Measurements from ENCODE around the gene NPTX1. TPM values are rescaled to one million over a fixed set of nuclear protein-coding genes. Genes with fewer than 3 reads are reported as not detected.

The NPTX1 gene
- total RNA-seq, 1 donor from 2014 or later: not detected

DNA sequence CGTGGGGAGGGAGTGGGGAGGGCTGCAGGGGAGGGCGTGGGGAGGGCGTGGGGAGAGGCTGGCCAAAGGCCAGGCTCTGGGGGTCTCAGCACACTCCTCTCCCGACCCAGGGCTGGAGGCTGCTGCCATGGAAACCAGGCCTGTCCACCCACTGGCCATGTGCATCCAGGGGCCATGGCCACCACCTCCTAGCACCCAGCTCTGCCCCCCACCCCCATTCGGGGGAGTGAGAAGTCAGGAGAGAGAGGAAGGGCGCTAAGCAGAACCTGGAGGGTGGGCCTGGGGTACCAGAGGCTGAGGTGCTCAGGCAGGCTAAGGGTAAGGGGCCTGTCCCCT is 31.8 kb downstream of the NPTX1 start:
- TF ChIP-seq, protein P1, sequence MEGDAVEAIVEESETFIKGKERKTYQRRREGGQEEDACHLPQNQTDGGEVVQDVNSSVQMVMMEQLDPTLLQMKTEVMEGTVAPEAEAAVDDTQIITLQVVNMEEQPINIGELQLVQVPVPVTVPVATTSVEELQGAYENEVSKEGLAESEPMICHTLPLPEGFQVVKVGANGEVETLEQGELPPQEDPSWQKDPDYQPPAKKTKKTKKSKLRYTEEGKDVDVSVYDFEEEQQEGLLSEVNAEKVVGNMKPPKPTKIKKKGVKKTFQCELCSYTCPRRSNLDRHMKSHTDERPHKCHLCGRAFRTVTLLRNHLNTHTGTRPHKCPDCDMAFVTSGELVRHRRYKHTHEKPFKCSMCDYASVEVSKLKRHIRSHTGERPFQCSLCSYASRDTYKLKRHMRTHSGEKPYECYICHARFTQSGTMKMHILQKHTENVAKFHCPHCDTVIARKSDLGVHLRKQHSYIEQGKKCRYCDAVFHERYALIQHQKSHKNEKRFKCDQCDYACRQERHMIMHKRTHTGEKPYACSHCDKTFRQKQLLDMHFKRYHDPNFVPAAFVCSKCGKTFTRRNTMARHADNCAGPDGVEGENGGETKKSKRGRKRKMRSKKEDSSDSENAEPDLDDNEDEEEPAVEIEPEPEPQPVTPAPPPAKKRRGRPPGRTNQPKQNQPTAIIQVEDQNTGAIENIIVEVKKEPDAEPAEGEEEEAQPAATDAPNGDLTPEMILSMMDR (conservative IDR thresholded peaks at IDR 0.05; ENCODE audit: low read depth, low read length): no peak
- DNase-seq (ENCODE audit: low read depth): no peak
- H3K4me3 ChIP-seq (ENCODE audit: low read depth, low read length): no peak overlapping the region

DNA sequence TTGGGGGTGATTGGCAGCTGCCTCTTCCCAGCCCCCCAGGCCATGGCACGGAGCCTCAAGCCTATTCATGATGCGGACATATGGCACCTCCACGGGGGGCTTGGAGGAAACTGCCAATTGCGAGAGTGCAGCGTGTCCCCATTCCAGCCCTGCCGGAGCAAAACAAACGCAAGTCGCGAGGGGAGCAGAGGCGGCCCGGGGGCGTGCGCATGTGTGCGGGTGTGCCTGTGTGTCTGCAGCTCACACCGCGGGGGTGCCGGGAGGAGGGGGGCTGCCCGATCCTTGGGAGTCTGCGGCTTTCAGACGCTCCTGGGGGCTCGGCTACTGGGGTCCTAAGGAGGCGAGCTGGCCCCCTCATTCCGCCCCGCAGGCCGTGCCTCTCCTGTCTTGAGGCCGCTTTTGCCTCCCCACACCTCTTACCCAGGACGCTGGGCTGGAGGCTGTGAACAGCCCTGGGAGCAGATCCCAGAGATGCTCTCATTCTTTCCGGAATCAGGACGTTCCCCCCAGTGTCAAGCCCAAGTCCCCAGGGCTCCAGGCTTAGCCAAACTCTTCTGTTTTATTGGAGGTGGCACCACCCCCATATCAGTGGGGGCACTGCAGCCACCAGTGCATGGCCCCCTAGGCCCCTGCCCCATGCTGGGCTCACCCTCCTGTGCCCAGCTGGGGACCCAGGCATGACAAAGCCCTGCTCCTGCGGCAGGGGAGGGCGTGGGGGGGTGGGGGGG is 32.3 kb downstream of the NPTX1 start:
- no peak for DNase-seq (ENCODE audit: low read depth)
- TF ChIP-seq, protein P1 (conservative IDR thresholded peaks at IDR 0.05; ENCODE audit: low read depth, low read length): no peak
- H3K4me3 ChIP-seq (ENCODE audit: low read depth, low read length): no peak overlapping the region

DNA sequence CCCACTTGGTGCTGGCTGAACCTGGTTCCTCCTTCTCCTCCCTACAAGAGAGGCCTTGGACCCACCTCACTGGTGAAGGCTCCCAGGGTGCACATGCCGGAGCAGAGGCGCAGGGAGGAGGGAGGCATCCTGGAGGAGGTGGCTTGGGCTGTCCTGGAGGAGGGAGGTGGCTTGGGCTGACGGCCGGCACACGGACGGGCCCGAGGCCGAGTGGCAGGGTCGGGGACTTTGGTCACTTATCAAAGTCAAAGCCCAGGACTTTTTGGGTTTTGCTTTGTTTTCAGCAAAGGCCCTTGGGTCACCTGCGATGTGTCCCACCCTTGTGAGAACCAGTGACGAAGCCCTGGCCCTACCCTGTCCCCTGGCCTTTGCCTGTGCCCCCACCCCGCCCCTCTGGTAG is 32.9 kb downstream of the NPTX1 start:
- DNase-seq (ENCODE audit: low read depth): no peak
- TF ChIP-seq, protein P1 (conservative IDR thresholded peaks at IDR 0.05; ENCODE audit: low read depth, low read length): no peak
- no peak overlapping the region for H3K4me3 ChIP-seq (ENCODE audit: low read depth, low read length)

DNA sequence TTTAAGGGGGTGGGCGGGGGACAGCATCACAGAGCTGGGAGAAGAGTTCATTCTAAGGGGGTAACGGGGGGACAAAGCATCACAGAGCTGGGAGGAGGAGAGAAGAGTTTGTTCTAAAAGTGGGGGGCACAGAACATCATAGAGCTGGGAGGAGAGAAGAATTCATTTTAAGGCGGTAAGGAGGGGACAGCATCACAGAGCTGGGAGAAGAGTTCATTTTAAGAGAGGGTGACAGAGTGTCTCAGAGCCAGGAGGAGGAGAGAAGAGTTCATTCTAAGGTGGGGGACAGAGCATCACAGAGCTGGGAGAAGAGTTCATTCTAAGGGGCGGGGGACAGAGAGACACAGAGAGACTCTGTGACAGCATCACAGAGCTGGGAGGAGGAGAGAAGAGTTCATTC is 33.6 kb downstream of the NPTX1 start:
- TF ChIP-seq, protein P1 (conservative IDR thresholded peaks at IDR 0.05; ENCODE audit: low read depth, low read length): no peak
- no peak for DNase-seq (ENCODE audit: low read depth)
- no peak overlapping the region for H3K4me3 ChIP-seq (ENCODE audit: low read depth, low read length)

DNA sequence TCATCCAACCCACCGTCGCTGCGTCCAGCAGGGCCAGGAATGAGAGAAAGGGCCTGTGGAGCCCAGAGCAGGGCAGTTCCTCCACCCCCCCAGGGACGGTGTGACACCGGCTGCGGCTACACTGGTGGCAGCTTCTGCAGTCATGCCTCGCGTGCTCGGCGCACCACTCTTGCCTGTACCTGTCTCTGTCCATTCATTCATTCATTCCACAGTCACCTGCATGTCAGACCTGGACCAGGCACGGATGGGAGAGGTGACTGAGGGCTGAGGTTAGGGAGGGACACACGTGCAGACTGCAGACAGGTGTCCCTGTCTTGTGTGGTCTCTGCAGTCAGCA is 34.1 kb downstream of the NPTX1 start:
- no peak overlapping the region for H3K4me3 ChIP-seq (ENCODE audit: low read depth, low read length)
- DNase-seq (ENCODE audit: low read depth): no peak
- TF ChIP-seq, protein P1 (conservative IDR thresholded peaks at IDR 0.05; ENCODE audit: low read depth, low read length): no peak

DNA sequence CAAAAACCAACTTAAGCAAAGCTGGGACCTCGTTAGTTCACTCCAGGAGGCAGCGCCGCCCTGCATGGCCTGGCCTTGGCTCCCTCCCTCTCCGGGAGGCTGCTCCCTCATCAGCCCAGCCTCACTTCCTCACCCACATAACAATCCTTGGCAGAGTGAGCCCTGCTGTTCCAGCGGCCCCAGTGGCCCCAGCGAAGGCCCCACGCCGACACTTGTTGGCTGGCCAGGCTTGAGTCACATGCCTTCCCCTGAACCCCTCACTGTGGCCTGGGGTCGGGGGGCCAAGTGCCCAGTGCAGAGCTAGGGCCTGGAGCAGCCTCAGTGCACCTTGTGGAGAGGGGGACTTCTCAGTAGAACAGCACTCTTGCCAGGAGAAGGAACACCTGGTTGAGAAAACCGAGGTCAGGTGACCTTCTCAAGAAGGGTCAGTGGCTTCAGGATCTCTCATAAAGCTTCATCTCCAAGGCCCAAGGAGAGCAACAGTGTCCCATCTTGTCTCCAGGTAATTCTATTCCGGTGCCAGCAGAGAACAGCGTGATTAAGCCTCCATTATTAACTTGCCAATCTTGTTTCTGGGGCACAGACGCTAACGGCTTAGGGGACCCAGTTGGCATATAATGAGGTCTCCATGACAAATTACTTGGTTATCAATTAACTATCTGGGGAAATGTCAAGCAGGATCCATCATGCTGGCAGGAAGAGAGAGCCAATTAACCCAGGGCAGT is 34.6 kb downstream of the NPTX1 start:
- TF ChIP-seq, protein P1 (conservative IDR thresholded peaks at IDR 0.05; ENCODE audit: low read depth, low read length): no peak
- no peak overlapping the region for H3K4me3 ChIP-seq (ENCODE audit: low read depth, low read length)
- no peak for DNase-seq (ENCODE audit: low read depth)

DNA sequence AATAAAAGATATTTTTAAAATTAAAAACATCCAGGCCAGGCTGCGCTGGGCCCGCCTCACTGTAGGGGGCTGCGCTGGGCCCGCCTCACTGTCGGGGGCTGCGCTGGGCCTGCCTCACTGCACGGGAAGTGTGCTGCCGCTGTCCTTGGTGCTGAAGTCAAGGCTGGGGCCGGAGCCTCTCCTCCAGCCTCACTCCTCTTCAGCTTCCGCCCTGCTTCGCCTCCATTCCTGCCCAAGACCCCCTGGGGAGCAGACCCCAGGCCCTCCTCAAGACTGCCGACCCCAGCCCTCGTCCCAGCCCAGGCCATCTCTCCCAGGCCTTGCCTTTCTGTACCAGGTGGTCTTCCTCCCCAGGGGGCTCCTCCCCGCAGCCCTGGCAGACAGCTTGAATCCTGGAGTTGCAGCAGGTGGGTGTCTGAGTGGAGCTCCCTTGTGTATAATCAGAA is 35.3 kb downstream of the NPTX1 start:
- no peak for DNase-seq (ENCODE audit: low read depth)
- TF ChIP-seq, protein P1 (conservative IDR thresholded peaks at IDR 0.05; ENCODE audit: low read depth, low read length): no peak
- H3K4me3 ChIP-seq (ENCODE audit: low read depth, low read length): no peak overlapping the region
